Measurements from ENCODE around the gene SLC2A6. TPM values are rescaled to one million over a fixed set of nuclear protein-coding genes. Genes with fewer than 3 reads are reported as not detected.

Gene SLC2A6
- total RNA-seq, 1 donor from 2014 or later = 21.7 TPM

- peak; percentile 35 for DNase-seq (ENCODE audit: low read depth)
Measured at GRCh38 chr9:133477992-133478850, 678 bp downstream of the SLC2A6 start.

GRCh38 chr9:133477461-133477860, 1.4 kb downstream of the SLC2A6 start:
- no peak for DNase-seq (ENCODE audit: low read depth)

- no peak for DNase-seq (ENCODE audit: low read depth)
Measured at GRCh38 chr9:133476941-133477340, 2.0 kb downstream of the SLC2A6 start.

GRCh38 chr9:133476036-133476931, 2.6 kb downstream of the SLC2A6 start:
- no peak for DNase-seq (ENCODE audit: low read depth)

GRCh38 chr9:133475292-133476012, 3.4 kb downstream of the SLC2A6 start:
- no peak for DNase-seq (ENCODE audit: low read depth)

GRCh38 chr9:133474853-133475252, 4.0 kb downstream of the SLC2A6 start:
- no peak for DNase-seq (ENCODE audit: low read depth)

GRCh38 chr9:133474215-133474614, 4.7 kb downstream of the SLC2A6 start:
- no peak for DNase-seq (ENCODE audit: low read depth)

- no peak for DNase-seq (ENCODE audit: low read depth)
Measured at GRCh38 chr9:133473743-133474142, 5.2 kb downstream of the SLC2A6 start.

- no peak for DNase-seq (ENCODE audit: low read depth)
Measured at GRCh38 chr9:133472753-133473378, 6.0 kb downstream of the SLC2A6 start.

- no peak for DNase-seq (ENCODE audit: low read depth)
Measured at GRCh38 chr9:133472277-133472645, 6.6 kb downstream of the SLC2A6 start.

GRCh38 chr9:133471551-133472276, 7.2 kb downstream of the SLC2A6 start:
- no peak for DNase-seq (ENCODE audit: low read depth)

GRCh38 chr9:133470988-133471387, 7.9 kb downstream of the SLC2A6 start:
- DNase-seq (ENCODE audit: low read depth) = no peak

- no peak for DNase-seq (ENCODE audit: low read depth)
Measured at GRCh38 chr9:133470427-133470924, 8.4 kb downstream of the SLC2A6 start.

GRCh38 chr9:133468777-133469421, 10.0 kb downstream of the SLC2A6 start:
- DNase-seq (ENCODE audit: low read depth) = no peak

- no peak for DNase-seq (ENCODE audit: low read depth)
Measured at GRCh38 chr9:133468374-133468773, 10.5 kb downstream of the SLC2A6 start.

GRCh38 chr9:133467101-133467500, 11.8 kb downstream of the SLC2A6 start:
- DNase-seq (ENCODE audit: low read depth) = no peak

- DNase-seq (ENCODE audit: low read depth) = no peak
Measured at GRCh38 chr9:133465984-133466383, 12.9 kb downstream of the SLC2A6 start.

- DNase-seq (ENCODE audit: low read depth) = no peak
Measured at GRCh38 chr9:133464638-133465037, 14.3 kb downstream of the SLC2A6 start.

GRCh38 chr9:133463864-133464615, 14.9 kb downstream of the SLC2A6 start:
- DNase-seq (ENCODE audit: low read depth) = no peak
